ENCODE measurements around the gene LGR5.

Gene LGR5

DNA sequence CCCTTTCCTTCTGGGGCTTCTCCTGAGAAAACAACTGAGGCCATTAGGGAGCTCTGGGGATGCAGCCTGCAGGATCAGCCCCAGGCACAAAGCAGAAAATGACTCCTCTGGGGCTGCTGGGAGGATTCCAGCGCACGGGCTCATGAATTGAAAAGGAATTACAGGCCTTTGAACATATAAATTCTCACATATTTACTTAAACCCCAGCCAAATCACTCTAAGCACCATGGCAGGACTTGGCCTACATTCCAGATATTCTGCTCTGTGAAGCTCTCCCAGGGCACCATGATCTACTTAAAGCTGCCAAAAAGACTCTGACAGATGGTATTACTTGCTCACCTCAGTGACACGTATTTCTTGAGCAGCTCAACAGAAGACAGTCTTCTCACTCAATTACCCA lies 136.9 kb downstream of the LGR5 start:
- TF ChIP-seq, protein P1, sequence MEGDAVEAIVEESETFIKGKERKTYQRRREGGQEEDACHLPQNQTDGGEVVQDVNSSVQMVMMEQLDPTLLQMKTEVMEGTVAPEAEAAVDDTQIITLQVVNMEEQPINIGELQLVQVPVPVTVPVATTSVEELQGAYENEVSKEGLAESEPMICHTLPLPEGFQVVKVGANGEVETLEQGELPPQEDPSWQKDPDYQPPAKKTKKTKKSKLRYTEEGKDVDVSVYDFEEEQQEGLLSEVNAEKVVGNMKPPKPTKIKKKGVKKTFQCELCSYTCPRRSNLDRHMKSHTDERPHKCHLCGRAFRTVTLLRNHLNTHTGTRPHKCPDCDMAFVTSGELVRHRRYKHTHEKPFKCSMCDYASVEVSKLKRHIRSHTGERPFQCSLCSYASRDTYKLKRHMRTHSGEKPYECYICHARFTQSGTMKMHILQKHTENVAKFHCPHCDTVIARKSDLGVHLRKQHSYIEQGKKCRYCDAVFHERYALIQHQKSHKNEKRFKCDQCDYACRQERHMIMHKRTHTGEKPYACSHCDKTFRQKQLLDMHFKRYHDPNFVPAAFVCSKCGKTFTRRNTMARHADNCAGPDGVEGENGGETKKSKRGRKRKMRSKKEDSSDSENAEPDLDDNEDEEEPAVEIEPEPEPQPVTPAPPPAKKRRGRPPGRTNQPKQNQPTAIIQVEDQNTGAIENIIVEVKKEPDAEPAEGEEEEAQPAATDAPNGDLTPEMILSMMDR (conservative IDR thresholded peaks at IDR 0.05; ENCODE audit: low read depth, low read length): no peak
- H3K4me3 ChIP-seq (ENCODE audit: low read length): no peak overlapping the region
- DNase-seq (ENCODE audit: low read depth): no peak

DNA sequence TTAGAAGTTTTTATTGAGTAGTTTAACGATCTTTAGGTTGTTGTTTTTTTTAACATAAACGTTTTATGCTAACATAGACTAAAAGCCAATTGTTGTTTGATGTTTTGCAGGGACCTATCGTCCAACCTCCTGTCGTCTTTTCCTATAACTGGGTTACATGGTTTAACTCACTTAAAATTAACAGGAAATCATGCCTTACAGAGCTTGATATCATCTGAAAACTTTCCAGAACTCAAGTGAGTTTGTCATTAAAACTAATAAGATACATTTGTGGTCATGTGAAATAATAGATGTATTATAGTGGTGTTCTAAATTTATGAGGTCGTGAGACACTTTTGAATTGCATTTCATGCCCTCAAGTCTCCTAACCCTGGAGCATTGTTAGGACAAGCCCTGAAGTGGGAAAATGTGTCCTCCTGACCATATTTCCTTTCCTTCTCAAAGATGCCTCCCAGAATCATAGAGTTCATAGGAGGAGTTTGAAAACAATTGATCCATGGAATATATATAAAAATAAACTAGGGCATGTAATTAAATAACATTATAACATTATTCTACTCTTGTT lies 139.2 kb downstream of the LGR5 start:
- DNase-seq (ENCODE audit: low read depth): no peak
- H3K4me3 ChIP-seq (ENCODE audit: low read length): no peak overlapping the region
- TF ChIP-seq, protein P1 (conservative IDR thresholded peaks at IDR 0.05; ENCODE audit: low read depth, low read length): no peak

DNA sequence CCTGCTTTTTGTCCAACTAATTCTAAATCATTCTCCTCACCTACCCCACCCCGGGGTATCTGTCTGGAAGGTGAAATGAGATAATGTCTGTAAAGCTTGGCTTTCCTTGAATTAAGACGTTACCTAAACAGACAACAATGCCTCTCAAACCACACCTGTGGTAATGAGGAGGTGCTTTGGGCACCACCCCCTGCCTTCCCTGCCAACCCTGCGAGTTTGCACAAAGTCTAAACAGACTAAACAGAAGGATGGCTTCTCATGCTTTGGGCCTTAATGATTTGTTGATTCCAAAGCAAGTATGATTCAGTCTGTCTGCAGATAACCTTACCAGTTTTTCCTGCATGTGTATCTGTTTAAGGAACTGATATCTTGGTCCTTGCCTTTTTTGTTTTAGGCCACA lies 141.6 kb downstream of the LGR5 start:
- TF ChIP-seq, protein P1 (conservative IDR thresholded peaks at IDR 0.05; ENCODE audit: low read depth, low read length): no peak
- no peak overlapping the region for H3K4me3 ChIP-seq (ENCODE audit: low read length)
- DNase-seq (ENCODE audit: low read depth): no peak

DNA sequence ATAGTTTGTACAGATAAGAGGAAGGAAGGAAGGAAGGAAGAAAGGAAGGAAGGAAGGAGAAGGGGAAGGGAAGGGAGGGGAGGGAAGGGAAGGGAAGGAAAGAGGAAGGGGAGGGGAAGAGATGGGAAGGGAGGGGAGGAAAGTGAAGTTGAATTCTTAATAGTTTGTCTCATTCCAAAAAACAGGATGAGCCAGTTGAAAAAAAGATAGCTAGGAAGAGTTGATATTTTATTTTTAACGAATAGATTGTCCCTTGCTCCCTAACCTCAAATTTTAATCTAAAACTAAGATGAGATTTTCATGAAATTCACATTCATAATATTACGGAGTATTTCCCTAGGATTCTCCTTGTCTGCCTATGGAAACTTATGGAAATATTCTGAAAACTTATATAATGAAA lies 143.3 kb downstream of the LGR5 start:
- DNase-seq (ENCODE audit: low read depth): no peak
- no peak overlapping the region for H3K4me3 ChIP-seq (ENCODE audit: low read length)
- TF ChIP-seq, protein P1 (conservative IDR thresholded peaks at IDR 0.05; ENCODE audit: low read depth, low read length): no peak

DNA sequence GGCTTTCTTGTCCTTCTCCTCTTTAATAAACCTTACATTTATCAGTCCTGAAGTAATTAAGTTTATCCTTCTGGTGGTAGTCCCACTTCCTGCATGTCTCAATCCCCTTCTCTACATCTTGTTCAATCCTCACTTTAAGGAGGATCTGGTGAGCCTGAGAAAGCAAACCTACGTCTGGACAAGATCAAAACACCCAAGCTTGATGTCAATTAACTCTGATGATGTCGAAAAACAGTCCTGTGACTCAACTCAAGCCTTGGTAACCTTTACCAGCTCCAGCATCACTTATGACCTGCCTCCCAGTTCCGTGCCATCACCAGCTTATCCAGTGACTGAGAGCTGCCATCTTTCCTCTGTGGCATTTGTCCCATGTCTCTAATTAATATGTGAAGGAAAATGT lies 144.8 kb downstream of the LGR5 start:
- H3K4me3 ChIP-seq (ENCODE audit: low read length): no peak overlapping the region
- TF ChIP-seq, protein P1 (conservative IDR thresholded peaks at IDR 0.05; ENCODE audit: low read depth, low read length): no peak
- DNase-seq (ENCODE audit: low read depth): no peak

DNA sequence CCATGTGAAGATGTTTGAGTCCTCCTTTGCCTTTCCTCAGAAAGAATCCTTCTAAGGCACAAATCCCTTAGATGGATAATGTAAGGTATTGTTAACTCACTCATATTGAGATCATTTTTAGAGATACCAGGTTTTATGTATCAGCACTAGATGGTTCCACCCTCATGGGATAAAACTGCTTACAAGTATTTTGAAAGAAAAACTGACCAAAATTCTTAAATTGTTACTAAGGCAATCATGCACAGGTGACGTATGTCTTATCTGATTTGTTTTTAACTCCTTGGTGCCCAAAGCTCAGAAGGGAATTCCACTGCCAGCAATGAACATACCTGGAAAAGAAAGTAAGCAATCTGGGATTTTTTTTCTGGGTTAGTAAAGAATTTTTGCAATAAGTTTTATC lies 145.6 kb downstream of the LGR5 start:
- no peak for DNase-seq (ENCODE audit: low read depth)
- no peak overlapping the region for H3K4me3 ChIP-seq (ENCODE audit: low read length)
- TF ChIP-seq, protein P1 (conservative IDR thresholded peaks at IDR 0.05; ENCODE audit: low read depth, low read length): no peak

DNA sequence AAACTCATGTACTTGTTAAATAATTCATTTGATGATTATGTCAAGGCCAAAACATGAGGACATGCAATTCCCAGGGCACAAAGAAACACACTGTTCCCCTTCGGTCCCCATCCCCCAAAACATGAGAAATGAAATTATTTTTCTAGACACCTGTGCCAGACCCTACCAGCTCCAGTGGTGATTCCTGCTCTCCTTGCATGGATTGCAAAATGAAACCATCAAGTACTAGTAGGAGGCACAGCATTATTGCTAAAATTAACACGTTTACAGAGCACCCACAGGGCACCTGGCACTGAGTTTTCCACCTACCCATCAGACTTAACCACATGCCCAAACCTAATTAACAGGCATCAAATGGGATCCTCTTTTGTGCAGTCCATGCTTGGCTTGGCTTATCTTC lies 147.4 kb downstream of the LGR5 start:
- no peak overlapping the region for H3K4me3 ChIP-seq (ENCODE audit: low read length)
- DNase-seq (ENCODE audit: low read depth): no peak
- TF ChIP-seq, protein P1 (conservative IDR thresholded peaks at IDR 0.05; ENCODE audit: low read depth, low read length): no peak
